Neural cell (in vitro differentiated cells): ENCODE results near the gene NOTUM. TPM values are rescaled to one million over a fixed set of nuclear protein-coding genes. Genes with fewer than 3 reads are reported as not detected.

Experiments
- H2AFZ ChIP-seq: fragments of 200-600, 300-800 bp; sonication (generic), shearing (Covaris generic); 2 replicates; pipeline ENCODE4 v1.6.0; 2014; ENCODE audit warnings: low read depth, mild to moderate bottlenecking, antibody characterized with exemption, low read length, moderate library complexity
- H3F3A ChIP-seq: fragments of 200-600 bp; shearing (Covaris generic); 2 replicates; pipeline ENCODE4 v1.6.1; 2016; ENCODE audit warnings: mild to moderate bottlenecking, moderate library complexity, mixed read lengths, antibody characterized with exemption, low read length; ENCODE audit not compliant: insufficient read depth, poor library complexity, severe bottlenecking
- H3K27ac ChIP-seq: fragments of 200-600, 300-800 bp; sonication (generic), shearing (Covaris generic); 2 replicates; pipeline ENCODE4 v1.5.1; 2014; ENCODE audit warnings: mild to moderate bottlenecking, low read length, moderate library complexity
- H3K27me3 ChIP-seq: fragments of 300-800, 200-600 bp; sonication (generic), shearing (Covaris generic); 2 replicates; pipeline ENCODE4 v1.6.0; 2014; ENCODE audit warnings: mild to moderate bottlenecking, low read depth, low read length, moderate library complexity; ENCODE audit not compliant: insufficient read depth
- H3K36me3 ChIP-seq: fragments of 300-800, 200-600 bp; sonication (generic), shearing (Covaris generic); 2 replicates; pipeline ENCODE4 v1.5.1; 2014; ENCODE audit warnings: mild to moderate bottlenecking, antibody characterized with exemption, low read length, moderate library complexity; ENCODE audit not compliant: insufficient read depth
- H3K4me2 ChIP-seq: fragments of 300-800, 200-600 bp; sonication (generic), shearing (Covaris generic); 2 replicates; pipeline ENCODE4 v1.6.0; 2014; ENCODE audit warnings: mild to moderate bottlenecking, low read length
- H3K4me3 ChIP-seq: fragments of 300-800, 200-600 bp; sonication (generic), shearing (Covaris generic); 2 replicates; pipeline ENCODE4 v1.5.1; 2014; ENCODE audit warnings: mild to moderate bottlenecking, low read length, moderate library complexity
- H3K79me2 ChIP-seq: fragments of 200-600 bp; shearing (Covaris generic); replicated peaks from 2 replicates; pipeline ENCODE4 v1.6.0; 2014; ENCODE audit warnings: mild to moderate bottlenecking, low read length, moderate library complexity; ENCODE audit not compliant: insufficient read depth
- H3K9ac ChIP-seq: fragments of 300-800, 200-600 bp; sonication (generic), shearing (Covaris generic); 2 replicates; pipeline ENCODE4 v1.6.1; 2016; ENCODE audit warnings: mild to moderate bottlenecking, low read length, mixed read lengths
- H3K9me2 ChIP-seq: fragments of 200-600 bp; shearing (Covaris generic); 2 replicates; pipeline ENCODE4 v1.6.1; 2016; ENCODE audit warnings: mild to moderate bottlenecking, low read length, mixed read lengths; ENCODE audit not compliant: insufficient read depth
- H3K9me3 ChIP-seq: fragments of 200-600, 300-800 bp; sonication (generic), shearing (Covaris generic); 2 replicates; pipeline ENCODE4 v1.6.1; 2016; ENCODE audit warnings: mild to moderate bottlenecking, mixed run types, low read length, moderate library complexity, mixed read lengths
- H4K20me1 ChIP-seq: fragments of 200-600 bp; shearing (Covaris generic); 2 replicates; pipeline ENCODE4 v1.6.1; 2016; ENCODE audit warnings: mild to moderate bottlenecking, mixed run types; ENCODE audit not compliant: insufficient read depth
- CTCF ChIP-seq: fragments of 450-650 bp; IDR thresholded peaks from 2 replicates; pipeline ENCODE4 v1.5.1; 2014; ENCODE audit warnings: antibody characterized with exemption, mild to moderate bottlenecking, moderate library complexity; ENCODE audit not compliant: poor library complexity, severe bottlenecking
- EP300 ChIP-seq: fragments of 450-650 bp; conservative IDR thresholded peaks from 2 replicates; pipeline ENCODE4 v1.6.1; 2014; ENCODE audit warnings: antibody characterized with exemption, mild to moderate bottlenecking, moderate library complexity; ENCODE audit not compliant: poor library complexity, severe bottlenecking
- EZH2 ChIP-seq: fragments of 200-600, 300-800 bp; shearing (Covaris generic), sonication (generic); IDR thresholded peaks from 2 replicates; pipeline ENCODE4 v1.6.1; 2014; ENCODE audit warnings: antibody characterized with exemption, low read length, borderline replicate concordance, mild to moderate bottlenecking; ENCODE audit not compliant: insufficient read depth, poor library complexity, severe bottlenecking
- MXI1 ChIP-seq: fragments of 450-650 bp; conservative IDR thresholded peaks from 2 replicates; pipeline ENCODE4 v1.6.1; 2014; ENCODE audit warnings: antibody characterized with exemption, mild to moderate bottlenecking; ENCODE audit not compliant: poor library complexity, severe bottlenecking
- POLR2AphosphoS5 ChIP-seq: IDR thresholded peaks from 2 replicates; pipeline ENCODE4 v1.6.1; 2012
- RAD21 ChIP-seq: fragments of 450-650 bp; conservative IDR thresholded peaks from 2 replicates; pipeline ENCODE4 v1.6.1; 2014; ENCODE audit warnings: antibody characterized with exemption, mild to moderate bottlenecking, moderate library complexity
- REST ChIP-seq: IDR thresholded peaks from 2 replicates; pipeline ENCODE4 v1.6.1; 2012; ENCODE audit warnings: borderline replicate concordance
- SMC3 ChIP-seq: fragments of 450-650 bp; conservative IDR thresholded peaks from 2 replicates; pipeline ENCODE4 v1.6.1; 2014; ENCODE audit warnings: antibody characterized with exemption, mild to moderate bottlenecking, moderate library complexity; ENCODE audit not compliant: poor library complexity
- TAF1 ChIP-seq: IDR thresholded peaks from 2 replicates; pipeline ENCODE4 v1.6.1; 2012; ENCODE audit warnings: low read depth
- polyA plus RNA-seq: library from polyadenylated mRNA; depleted of rRNA; stranded (reverse); fragments of >200 nt; gene quantifications from 2 replicates; pipeline ENCODE4 v1.2.3, GENCODE V29; 2014

The NOTUM gene
- polyA plus RNA-seq, 1 donor from 2014 or later, result not detected

GRCh38 chr17:82004517-82005455, 43.8 kb upstream of the NOTUM start:
- Histone ChIP-seq H3K27ac (no peak overlapping the region), H2AFZ (no peak overlapping the region), H3K4me2 (no peak overlapping the region), H3K9me3 (no peaks in the 10 kb centered on the region), H3K36me3 (no peaks in the 10 kb centered on the region), H3K9me2 (no peaks in the 10 kb centered on the region), H3K4me3 (no peak overlapping the region), H3K27me3 (no peaks in the 10 kb centered on the region), H3F3A (no peaks in the 10 kb centered on the region), H3K9ac (no peak overlapping the region), H4K20me1 (no peaks in the 10 kb centered on the region), H3K79me2 (no peaks in the 10 kb centered on the region)
- TF ChIP-seq EZH2 (no peak), POLR2AphosphoS5 (no peak), RAD21 (no peak)

- Histone ChIP-seq H3K79me2 (no peaks in the 10 kb centered on the region), H3K36me3 (no peaks in the 10 kb centered on the region), H3K4me3 (no peak overlapping the region), H3K27ac (no peak overlapping the region), H3K9ac (no peak overlapping the region), H4K20me1 (no peaks in the 10 kb centered on the region), H3K27me3 (no peaks in the 10 kb centered on the region), H3K9me3 (no peaks in the 10 kb centered on the region), H2AFZ (no peak overlapping the region), H3K4me2 (no peak overlapping the region), H3K9me2 (no peaks in the 10 kb centered on the region), H3F3A (no peaks in the 10 kb centered on the region)
- TF ChIP-seq EP300, result no peak
- TF ChIP-seq EZH2, result no peak
- TF ChIP-seq REST, result no peak
- no peak for TF ChIP-seq RAD21
- TF ChIP-seq CTCF, result no peak
- TF ChIP-seq POLR2AphosphoS5, result no peak
- no peak for TF ChIP-seq TAF1
- no peak for TF ChIP-seq MXI1
- TF ChIP-seq SMC3, result no peak
These were observed 42.7 kb upstream of the NOTUM start for GRCh38 chr17:82003411-82004381.
